Esophagus (tissue), 2 donors: ENCODE measurements around the gene NAPB. TPM values are rescaled to one million over a fixed set of nuclear protein-coding genes. Genes with fewer than 3 reads are reported as not detected.
"Not testable (repeated sequence)": the region's sequence is repeated elsewhere in the genome, so short reads cannot be mapped to it uniquely, and the experiment has no call there.

Experiments
- H3K27ac ChIP-seq, 2 donors: one replicate each; pipeline ENCODE4 v1.5.1; 2013; ENCODE audit warnings: low read depth in 2 of 2, mild to moderate bottlenecking in 2 of 2, inconsistent platforms in 1 of 2, low read length in 1 of 2, moderate library complexity in 1 of 2
- H3K27me3 ChIP-seq, 2 donors: one replicate each; pipeline ENCODE4 v1.6.1; 2013; ENCODE audit warnings: low read length in 2 of 2, control low read depth in 1 of 2, mild to moderate bottlenecking in 1 of 2; ENCODE audit not compliant: insufficient read depth in 2 of 2, control insufficient read depth in 1 of 2
- H3K36me3 ChIP-seq, 2 donors: one replicate each; pipeline ENCODE4 v1.6.1; 2013; ENCODE audit warnings: low read length in 1 of 2; ENCODE audit not compliant: control insufficient read depth in 2 of 2, insufficient read depth in 2 of 2
- H3K4me1 ChIP-seq, 2 donors: one replicate each; pipeline ENCODE4 v1.6.1; 2013; ENCODE audit warnings: low read length in 1 of 2; ENCODE audit not compliant: control insufficient read depth in 2 of 2, insufficient read depth in 2 of 2
- H3K4me3 ChIP-seq, 2 donors: one replicate each; pipeline ENCODE4 v1.5.1; 2013; ENCODE audit warnings: low read length in 2 of 2, mild to moderate bottlenecking in 2 of 2, low read depth in 1 of 2, moderate library complexity in 1 of 2
- H3K9me3 ChIP-seq, 2 donors: one replicate each; pipeline ENCODE4 v1.6.1; 2013; ENCODE audit warnings: mild to moderate bottlenecking in 2 of 2, low read depth in 1 of 2, low read length in 1 of 2, moderate library complexity in 1 of 2; ENCODE audit not compliant: control insufficient read depth in 2 of 2, insufficient read depth in 1 of 2
- WGBS, 2 donors: extraction: QIAGEN DNeasy Blood & Tissue Kit; methylation state at CpG; one replicate each; pipeline ENCODE4 v1.1.7; 2013; 5-methylcytosine and 5-hydroxymethylcytosine counted together
- polyA plus RNA-seq, 2 donors: library from polyadenylated mRNA; stranded (reverse); fragments of 200-250 nt; gene quantifications; one replicate each; pipeline ENCODE4 v1.2.3, GENCODE V29; 2013
- donor health status: healthy with polysubstance abuse.
- donor health status: Bipolar disorder and iron deficiency.

Gene NAPB
- 1 to 10 TPM; 3.4 to 4.7 TPM for polyA plus RNA-seq

- H3K9me3 ChIP-seq, result no peaks in the 10 kb centered on the region
- H3K27me3 ChIP-seq, result no peaks in the 10 kb centered on the region
- peak within 1 kb of the TSS; percentile 75 to 98 for H3K4me3 ChIP-seq
- 0% methylated on average over 59 to 64 of the region's 64 CpGs for WGBS, 2 donors
- H3K27ac ChIP-seq, result peak within 1 kb of the TSS; percentile 88 to 92
- H3K4me1 ChIP-seq, result no peaks in the 10 kb centered on the region
- no peaks in the 10 kb centered on the region for H3K36me3 ChIP-seq
Observed at GRCh38 chr20:23420943-23421931, at the start of gene NAPB. NAPB (minus strand) TSS chr20:23421488; CDS start chr20:23421402, 86 bp downstream.

DNA sequence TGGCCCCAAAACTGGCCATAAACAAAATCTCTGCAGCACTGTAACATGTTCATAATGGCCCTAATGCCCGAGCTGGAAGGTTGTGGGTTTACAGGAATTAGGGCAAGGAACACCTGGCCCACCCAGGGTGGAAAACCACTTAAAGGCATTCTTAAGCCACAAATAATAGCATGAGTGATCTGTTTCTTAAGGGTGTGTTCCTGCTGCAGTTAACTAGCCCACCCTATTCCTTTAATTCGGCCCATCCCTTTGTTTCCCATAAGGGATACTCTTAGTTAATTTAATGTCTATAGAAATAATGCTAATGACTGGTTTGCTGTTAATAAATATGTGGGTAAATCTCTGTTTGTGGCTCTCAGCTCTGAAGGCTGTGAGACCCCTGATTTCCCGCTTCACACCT is 45.7 kb upstream of the NAPB start:
- H3K27ac ChIP-seq, H3K9me3 ChIP-seq, H3K36me3 ChIP-seq, H3K4me3 ChIP-seq, H3K4me1 ChIP-seq, H3K27me3 ChIP-seq: not testable (repeated sequence)
- 86 to 90% methylated on average over 3 of the region's 3 CpGs for WGBS, 2 donors

- 49 to 91% methylated on average over 1 of the region's 1 CpG for WGBS, 2 donors
- Histone ChIP-seq H3K9me3 (peaks cover 3 to 6% of the 10 kb centered on the region in 2 donors), H3K27me3 (peaks cover 0 to 2% of the 10 kb centered on the region in 2 donors), H3K4me3 (no peak overlapping the region), H3K36me3 (no peaks in the 10 kb centered on the region), H3K27ac (no peak overlapping the region), H3K4me1 (no peaks in the 10 kb centered on the region)
Observed at GRCh38 chr20:23461180-23461579, 39.9 kb upstream of the NAPB start.

GRCh38 chr20:23459461-23460150 is 38.3 kb upstream of the NAPB start:
- Histone ChIP-seq H3K4me1 (no peaks in the 10 kb centered on the region), H3K27me3 (no peaks in the 10 kb centered on the region), H3K27ac (no peak overlapping the region), H3K9me3 (peaks cover 0 to 3% of the 10 kb centered on the region in 2 donors), H3K36me3 (no peaks in the 10 kb centered on the region), H3K4me3 (no peak overlapping the region)
- 48 to 54% methylated on average over 3 of the region's 3 CpGs for WGBS, 2 donors

GRCh38 chr20:23456873-23457272 is 35.6 kb upstream of the NAPB start:
- no peaks in the 10 kb centered on the region for H3K27me3 ChIP-seq
- 87 to 88% methylated on average over 7 of the region's 7 CpGs for WGBS, 2 donors
- no peaks in the 10 kb centered on the region for H3K9me3 ChIP-seq
- no peak overlapping the region for H3K4me3 ChIP-seq
- H3K4me1 ChIP-seq, result peaks cover 0 to 2% of the 10 kb centered on the region in 2 donors
- no peaks in the 10 kb centered on the region for H3K36me3 ChIP-seq
- H3K27ac ChIP-seq, result no peak overlapping the region

GRCh38 chr20:23456409-23456808 is 35.1 kb upstream of the NAPB start:
- no peaks in the 10 kb centered on the region for H3K36me3 ChIP-seq
- no peaks in the 10 kb centered on the region for H3K27me3 ChIP-seq
- H3K4me3 ChIP-seq, result no peak overlapping the region
- WGBS, 2 donors, result 29 to 40% methylated on average over 3 of the region's 3 CpGs
- peaks cover 0 to 2% of the 10 kb centered on the region in 2 donors for H3K4me1 ChIP-seq
- H3K9me3 ChIP-seq, result no peaks in the 10 kb centered on the region
- H3K27ac ChIP-seq, result no peak overlapping the region

DNA sequence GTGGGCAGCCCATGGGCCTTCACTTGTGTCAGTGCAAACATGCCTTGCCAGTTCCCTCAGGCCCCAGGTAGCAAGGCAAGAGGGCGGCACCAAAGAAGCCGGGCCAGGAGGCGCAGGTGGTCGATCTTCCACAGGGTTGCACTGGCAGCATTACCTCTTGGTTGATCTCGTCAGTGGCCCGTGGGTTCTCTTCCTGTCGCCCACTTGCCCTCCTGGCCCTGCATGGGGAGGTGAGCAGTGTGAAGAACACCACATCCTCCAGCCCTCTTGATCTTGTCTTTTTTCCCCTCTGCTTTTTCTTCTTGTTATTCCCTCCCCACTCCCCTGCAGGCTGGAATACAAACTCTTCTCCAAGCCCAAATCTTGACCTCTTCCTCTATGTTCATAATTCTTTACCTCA is 34.4 kb upstream of the NAPB start:
- no peak overlapping the region for H3K27ac ChIP-seq
- 86 to 90% methylated on average over 7 of the region's 7 CpGs for WGBS, 2 donors
- peaks cover 0 to 2% of the 10 kb centered on the region in 2 donors for H3K4me1 ChIP-seq

GRCh38 chr20:23454816-23455215 is 33.5 kb upstream of the NAPB start:
- 89 to 94% methylated on average over 1 of the region's 1 CpG for WGBS, 2 donors
- peaks cover 0 to 2% of the 10 kb centered on the region in 2 donors for H3K9me3 ChIP-seq
- H3K4me1 ChIP-seq, result peaks cover 0 to 2% of the 10 kb centered on the region in 2 donors
- H3K36me3 ChIP-seq, result no peaks in the 10 kb centered on the region
- H3K4me3 ChIP-seq, result no peak overlapping the region
- no peaks in the 10 kb centered on the region for H3K27me3 ChIP-seq
- H3K27ac ChIP-seq, result no peak overlapping the region

More for the DNA sequence above, 34.4 kb upstream of the NAPB start:
- Histone ChIP-seq H3K9me3 (peaks cover 0 to 2% of the 10 kb centered on the region in 2 donors), H3K27me3 (no peaks in the 10 kb centered on the region), H3K4me3 (no peak overlapping the region), H3K36me3 (no peaks in the 10 kb centered on the region)

DNA sequence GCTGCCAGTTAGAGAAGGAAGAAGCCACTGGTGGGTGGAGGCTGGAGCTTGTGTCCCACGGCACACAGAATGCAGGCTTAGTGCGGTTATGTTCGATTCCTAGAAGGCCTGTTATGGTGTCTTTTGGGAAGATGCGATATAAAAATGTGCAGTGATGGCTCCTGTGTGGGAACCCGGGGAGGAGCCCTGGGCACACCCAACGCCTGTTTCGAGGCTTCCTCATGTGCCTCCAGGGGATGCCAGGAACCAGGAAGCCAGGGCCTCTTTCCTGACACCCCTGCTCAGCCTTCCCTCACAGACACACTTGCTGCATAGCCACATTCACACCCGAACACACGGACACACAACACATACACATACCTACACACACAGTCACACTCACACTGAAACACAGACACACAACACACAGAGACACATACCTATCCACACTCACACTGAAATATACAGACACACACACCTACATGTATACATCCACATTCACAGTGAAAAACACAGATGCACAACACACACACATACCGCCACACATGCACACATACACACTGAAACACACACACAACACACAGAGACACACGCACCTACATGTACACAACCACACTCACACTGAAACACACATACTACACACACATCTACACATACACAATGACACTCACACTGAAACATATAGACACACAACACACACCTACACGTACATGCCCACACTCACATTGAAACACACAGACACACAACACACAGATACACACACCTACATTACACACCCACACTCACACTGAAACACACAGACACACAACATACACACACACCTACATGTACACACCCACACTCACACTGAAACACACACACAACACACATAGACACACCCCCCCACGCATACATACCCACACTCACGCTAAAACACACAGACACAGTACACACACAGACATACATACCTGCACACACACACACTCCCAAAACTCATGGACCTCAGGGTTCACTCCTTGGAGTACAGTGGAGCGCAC is 32.6 kb upstream of the NAPB start:
- H3K9me3 ChIP-seq, result peaks cover 0 to 2% of the 10 kb centered on the region in 2 donors
- H3K27me3 ChIP-seq, result no peaks in the 10 kb centered on the region
- no peak overlapping the region for H3K27ac ChIP-seq
- WGBS, 2 donors, result 80 to 84% methylated on average over 15 of the region's 15 CpGs
- no peaks in the 10 kb centered on the region for H3K36me3 ChIP-seq
- peaks cover 0 to 4% of the 10 kb centered on the region in 2 donors for H3K4me1 ChIP-seq
- no peak overlapping the region for H3K4me3 ChIP-seq
